Keratinocyte (primary cell): Measurements from ENCODE around the gene POLD2. TPM values are rescaled to one million over a fixed set of nuclear protein-coding genes. Genes with fewer than 3 reads are reported as not detected.

ENCODE experiments used
- DNase-seq: peaks from one replicate; pipeline ENCODE4 v3.0.0-alpha.2; 2011; ENCODE audit warnings: low read depth, missing footprints, low spot score
- FAIRE-seq: peaks from 2 replicates; lab custom pipeline; 2011; peaks lifted over from hg19 to GRCh38; lab: Jason Lieb, UNC
- H2AFZ ChIP-seq: 2 replicates; pipeline ENCODE4 v1.6.0; 2012; ENCODE audit warnings: low read length, control low read depth, inconsistent platforms; ENCODE audit not compliant: control insufficient read depth
- H3K27ac ChIP-seq: 2 replicates; pipeline ENCODE4 v1.5.1; 2011; ENCODE audit warnings: low read length; ENCODE audit not compliant: control insufficient read depth, insufficient read depth
- H3K27me3 ChIP-seq: 3 replicates; pipeline ENCODE4 v1.6.0; 2011; ENCODE audit warnings: low read length; ENCODE audit not compliant: control insufficient read depth, insufficient read depth; ENCODE audit errors: extremely low read depth
- H3K36me3 ChIP-seq, 2 experiments: 2 replicates in 1 of 2; 3 replicates in 1 of 2; pipeline ENCODE4 v1.5.1; 2011; ENCODE audit warnings: low read length in 2 of 2, mild to moderate bottlenecking in 1 of 2; ENCODE audit not compliant: control insufficient read depth in 2 of 2, insufficient read depth in 2 of 2; ENCODE audit errors: extremely low read depth in 1 of 2
- H3K4me1 ChIP-seq: 3 replicates; pipeline ENCODE4 v1.5.1; 2011; ENCODE audit warnings: low read length; ENCODE audit not compliant: control insufficient read depth, insufficient read depth; ENCODE audit errors: extremely low read depth
- H3K4me2 ChIP-seq: 3 replicates; pipeline ENCODE4 v1.6.0; 2011; ENCODE audit warnings: low read depth, low read length; ENCODE audit not compliant: control insufficient read depth, insufficient read depth; ENCODE audit errors: extremely low read depth
- H3K4me3 ChIP-seq, 3 experiments: fragments of 200-600 bp in 1 of 3; sonication (generic) in 1 of 3; 2 replicates in 2 of 3; 3 replicates in 1 of 3; pipeline ENCODE4 v1.5.1; 2011 to 2016; ENCODE audit warnings: low read length in 3 of 3, mild to moderate bottlenecking in 3 of 3, control low read depth in 2 of 3, inconsistent platforms in 1 of 3, low read depth in 1 of 3, mixed read lengths in 1 of 3, mixed run types in 1 of 3, moderate library complexity in 1 of 3; ENCODE audit not compliant: control insufficient read depth in 2 of 3, insufficient read depth in 2 of 3; ENCODE audit errors: extremely low read depth in 1 of 3
- H3K79me2 ChIP-seq: 2 replicates; pipeline ENCODE4 v1.6.0; 2012; ENCODE audit warnings: low read length; ENCODE audit not compliant: control insufficient read depth, insufficient read depth
- H3K9ac ChIP-seq: 3 replicates; pipeline ENCODE4 v1.6.0; 2011; ENCODE audit warnings: low read length; ENCODE audit not compliant: control insufficient read depth, insufficient read depth; ENCODE audit errors: extremely low read depth
- H3K9me1 ChIP-seq: 3 replicates; pipeline ENCODE4 v1.6.0; 2011; ENCODE audit warnings: low read length; ENCODE audit not compliant: control insufficient read depth, insufficient read depth; ENCODE audit errors: extremely low read depth
- H3K9me3 ChIP-seq: 2 replicates; pipeline ENCODE4 v1.5.1; 2012; ENCODE audit warnings: low read depth, low read length; ENCODE audit not compliant: control insufficient read depth
- H4K20me1 ChIP-seq: 3 replicates; pipeline ENCODE4 v1.6.0; 2011; ENCODE audit warnings: low read length; ENCODE audit not compliant: control insufficient read depth, insufficient read depth; ENCODE audit errors: extremely low read depth
- EZH2 ChIP-seq: IDR thresholded peaks from one replicate; pipeline ENCODE4 v1.6.1; 2012; ENCODE audit warnings: inconsistent platforms, mild to moderate bottlenecking, low read length, moderate library complexity
- dilution Hi-C: fragments of 300-500 bp; cut with MboI; formaldehyde crosslinking; loops from one replicate; pipeline ENCODE4 v1.7.0; 2020; ENCODE audit warnings: low sequenced_read_pairs; ENCODE audit not compliant: extremely low pct_ligation_motif_present
- polyA plus RNA-seq, 5 experiments: library from polyadenylated mRNA; depleted of rRNA in 3 of 5; stranded (reverse) in 3 of 5; stranded (forward) in 1 of 5; unstranded in 1 of 5; fragments of >200 nt; gene quantifications; 1 replicate in 1 of 5; 2 replicates in 3 of 5; 3 replicates in 1 of 5; pipeline versions ENCODE4 v1.2.1 to v1.2.3, GENCODE V29; 2011 to 2012; ENCODE audit warnings: missing spikeins in 2 of 5, low read depth in 1 of 5, low replicate concordance in 1 of 5
- TF ChIP-seq, protein P1 (sequence below), 3 experiments: IDR thresholded peaks in 1 of 3; conservative IDR thresholded peaks in 1 of 3; optimal IDR thresholded peaks in 1 of 3; 2 replicates in 2 of 3; 3 replicates in 1 of 3; pipeline versions ENCODE3 to v1.5.1; 2011; ENCODE audit warnings: low read length in 3 of 3, mild to moderate bottlenecking in 3 of 3, moderate library complexity in 2 of 3, control low read depth in 1 of 3, inconsistent platforms in 1 of 3; ENCODE audit not compliant: insufficient read depth in 2 of 3; ENCODE audit errors: extremely low read depth in 1 of 3

POLD2 gene
- polyA plus RNA-seq, 1 donor (not counting 4 experiments of a cell fraction or from before 2014, with no cell fraction given) = 158 TPM

GRCh38 chr7:44159824-44160630 lies 36.7 kb upstream of the POLD2 start:
- FAIRE-seq (no peak), DNase-seq (no peak)
- dilution Hi-C loops = no loop called here
- Histone ChIP-seq H3K4me2 (no peak overlapping the region), H3K27me3 (no peaks in the 10 kb centered on the region), H3K79me2 (no peaks in the 10 kb centered on the region), H4K20me1 (no peaks in the 10 kb centered on the region), H3K4me1 (peaks cover 13% of the 10 kb centered on the region), H3K4me3 (no peak overlapping the region), H3K9ac (no peak overlapping the region), H3K9me3 (no peaks in the 10 kb centered on the region), H3K36me3 (no peaks in the 10 kb centered on the region), H3K27ac (no peak overlapping the region), H3K9me1 (no peaks in the 10 kb centered on the region), H2AFZ (no peak overlapping the region)
- TF ChIP-seq, protein P1, sequence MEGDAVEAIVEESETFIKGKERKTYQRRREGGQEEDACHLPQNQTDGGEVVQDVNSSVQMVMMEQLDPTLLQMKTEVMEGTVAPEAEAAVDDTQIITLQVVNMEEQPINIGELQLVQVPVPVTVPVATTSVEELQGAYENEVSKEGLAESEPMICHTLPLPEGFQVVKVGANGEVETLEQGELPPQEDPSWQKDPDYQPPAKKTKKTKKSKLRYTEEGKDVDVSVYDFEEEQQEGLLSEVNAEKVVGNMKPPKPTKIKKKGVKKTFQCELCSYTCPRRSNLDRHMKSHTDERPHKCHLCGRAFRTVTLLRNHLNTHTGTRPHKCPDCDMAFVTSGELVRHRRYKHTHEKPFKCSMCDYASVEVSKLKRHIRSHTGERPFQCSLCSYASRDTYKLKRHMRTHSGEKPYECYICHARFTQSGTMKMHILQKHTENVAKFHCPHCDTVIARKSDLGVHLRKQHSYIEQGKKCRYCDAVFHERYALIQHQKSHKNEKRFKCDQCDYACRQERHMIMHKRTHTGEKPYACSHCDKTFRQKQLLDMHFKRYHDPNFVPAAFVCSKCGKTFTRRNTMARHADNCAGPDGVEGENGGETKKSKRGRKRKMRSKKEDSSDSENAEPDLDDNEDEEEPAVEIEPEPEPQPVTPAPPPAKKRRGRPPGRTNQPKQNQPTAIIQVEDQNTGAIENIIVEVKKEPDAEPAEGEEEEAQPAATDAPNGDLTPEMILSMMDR (optimal IDR thresholded peaks at IDR 0.05 in 1 of 3, IDR thresholded peaks at IDR 0.05 in 1 of 3, conservative IDR thresholded peaks at IDR 0.05 in 1 of 3; ENCODE audit: extremely low read depth in 1 of 3, insufficient read depth in 2 of 3, low read length in 3 of 3) = no peak
- no peak for TF ChIP-seq EZH2

DNA sequence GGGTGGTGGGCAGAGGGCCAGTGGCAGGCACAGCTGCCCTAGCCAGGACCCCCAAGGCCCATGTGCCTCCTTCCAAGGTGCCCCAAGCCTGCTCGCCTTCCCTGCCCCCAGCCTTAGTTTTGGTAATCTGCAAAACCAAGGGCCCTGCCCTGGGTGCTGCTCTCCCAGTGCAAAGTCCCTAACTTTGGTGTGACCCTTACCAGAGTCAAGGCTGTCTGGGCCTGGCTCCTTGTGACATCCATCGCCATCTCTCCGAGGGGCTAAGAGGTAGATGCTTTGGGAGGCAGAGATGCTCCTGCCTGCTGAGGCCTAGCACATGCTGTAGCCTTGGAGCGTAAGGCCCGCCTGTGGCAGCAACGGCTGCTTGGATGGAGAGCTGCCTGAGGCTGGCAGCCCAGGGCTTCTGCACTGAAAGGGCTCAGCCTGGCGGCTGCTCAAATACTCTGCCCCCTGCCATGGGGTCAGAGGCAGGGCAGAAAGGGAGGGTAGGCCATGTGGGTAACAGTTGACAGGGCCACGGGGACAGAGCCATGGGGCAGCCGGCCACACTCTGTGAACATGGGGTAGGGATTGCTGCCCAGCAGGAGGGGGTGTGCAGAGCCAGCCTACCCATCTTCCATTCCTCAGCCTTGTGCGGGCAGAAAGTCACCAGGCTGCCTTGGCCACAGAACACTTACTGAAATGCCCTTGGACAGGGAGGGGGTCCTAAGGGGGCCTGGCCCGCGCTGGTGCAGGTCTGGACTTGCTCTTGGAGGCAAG lies 35.7 kb upstream of the POLD2 start:
- Histone ChIP-seq H3K79me2 (no peaks in the 10 kb centered on the region), H3K27me3 (no peaks in the 10 kb centered on the region), H4K20me1 (no peaks in the 10 kb centered on the region), H3K27ac (no peak overlapping the region), H3K9me3 (no peaks in the 10 kb centered on the region), H2AFZ (no peak overlapping the region), H3K9ac (no peak overlapping the region), H3K4me2 (no peak overlapping the region), H3K4me3 (no peak overlapping the region), H3K4me1 (peaks cover 13% of the 10 kb centered on the region), H3K36me3 (no peaks in the 10 kb centered on the region), H3K9me1 (no peaks in the 10 kb centered on the region)
- DNase-seq = no peak
- no peak for FAIRE-seq
- dilution Hi-C loops = no loop called here
- TF ChIP-seq, protein P1 (optimal IDR thresholded peaks at IDR 0.05 in 1 of 3, IDR thresholded peaks at IDR 0.05 in 1 of 3, conservative IDR thresholded peaks at IDR 0.05 in 1 of 3; ENCODE audit: extremely low read depth in 1 of 3, insufficient read depth in 2 of 3, low read length in 3 of 3) = no peak
- no peak for TF ChIP-seq EZH2
